Endothelial cell of umbilical vein (primary cell): Measurements from ENCODE around the gene KLF3. TPM values are rescaled to one million over a fixed set of nuclear protein-coding genes. Genes with fewer than 3 reads are reported as not detected.

Experiments used
- BruUV-seq: library from RNA; stranded (reverse); fragments of 400-500 nt; replicated peaks from 2 replicates; lab custom pipeline; 2021; lab: Mats Ljungman, UMichigan
- CTCF ChIA-PET: fragments of 300-600, 350-600 bp; sonication (Branson Sonifier 250); formaldehyde crosslinking; loops from one replicate; lab custom pipeline; 2021; ENCODE audit warnings: antibody characterized with exemption, inconsistent platforms; lab: Charles Lee
- POLR2A ChIA-PET: fragments of 300-600, 350-600 bp; sonication (Branson Sonifier 250); formaldehyde crosslinking; loops from one replicate; lab custom pipeline; 2021; ENCODE audit warnings: antibody characterized with exemption, inconsistent platforms; lab: Charles Lee
- DNase-seq: peaks from one replicate; pipeline ENCODE4 v3.0.0-alpha.2; 2011; ENCODE audit warnings: low read depth, low spot score
- FAIRE-seq: peaks from 2 replicates; lab custom pipeline; 2011; peaks lifted over from hg19 to GRCh38; lab: Jason Lieb, UNC
- H2AFZ ChIP-seq: 2 replicates; pipeline ENCODE4 v1.6.0; 2012; ENCODE audit warnings: low read depth, low read length, control low read depth, inconsistent platforms
- H3K27ac ChIP-seq: 2 replicates; pipeline ENCODE4 v1.5.1; 2011; ENCODE audit warnings: low read depth, mild to moderate bottlenecking, control low read depth, low read length, moderate library complexity; ENCODE audit not compliant: insufficient read depth
- H3K27me3 ChIP-seq, 2 experiments: 2 replicates each; pipeline versions ENCODE4 v1.6.0 to v1.6.1; 2011; ENCODE audit warnings: low read length in 2 of 2, mixed read lengths in 1 of 2; ENCODE audit not compliant: control insufficient read depth in 2 of 2, insufficient read depth in 2 of 2
- H3K36me3 ChIP-seq, 2 experiments: 2 replicates in 1 of 2; 3 replicates in 1 of 2; pipeline ENCODE4 v1.5.1; 2011; ENCODE audit warnings: low read length in 2 of 2, mild to moderate bottlenecking in 1 of 2, moderate library complexity in 1 of 2; ENCODE audit not compliant: control insufficient read depth in 2 of 2, insufficient read depth in 2 of 2; ENCODE audit errors: extremely low read depth in 1 of 2
- H3K4me1 ChIP-seq: 3 replicates; pipeline ENCODE4 v1.5.1; 2011; ENCODE audit warnings: mild to moderate bottlenecking, low read length; ENCODE audit not compliant: control insufficient read depth, insufficient read depth; ENCODE audit errors: extremely low read depth
- H3K4me2 ChIP-seq: 2 replicates; pipeline ENCODE4 v1.6.1; 2011; ENCODE audit warnings: low read length, control low read depth, mixed read lengths; ENCODE audit not compliant: insufficient read depth
- H3K4me3 ChIP-seq, 3 experiments: fragments of 200-600 bp in 1 of 3; sonication (generic), shearing (Covaris generic) in 1 of 3; replicated peaks in 1 of 3; 2 replicates each; pipeline ENCODE4 v1.5.1; 2011 to 2016; ENCODE audit warnings: control low read depth in 3 of 3, low read length in 3 of 3, mild to moderate bottlenecking in 2 of 3, inconsistent platforms in 1 of 3, low read depth in 1 of 3, moderate library complexity in 1 of 3; ENCODE audit not compliant: insufficient read depth in 1 of 3
- H3K79me2 ChIP-seq: 2 replicates; pipeline ENCODE4 v1.6.0; 2012; ENCODE audit warnings: low read length, inconsistent platforms; ENCODE audit not compliant: control insufficient read depth, insufficient read depth
- H3K9ac ChIP-seq: replicated peaks from 2 replicates; pipeline ENCODE3; 2011; ENCODE audit warnings: low read length, control low read depth; ENCODE audit not compliant: insufficient read depth; ENCODE audit errors: extremely low read depth
- H3K9me1 ChIP-seq: replicated peaks from 3 replicates; pipeline ENCODE4 v1.6.0; 2011; ENCODE audit warnings: mild to moderate bottlenecking, low read length; ENCODE audit not compliant: control insufficient read depth, insufficient read depth; ENCODE audit errors: extremely low read depth
- H3K9me3 ChIP-seq: replicated peaks from 2 replicates; pipeline ENCODE4 v1.5.1; 2012; ENCODE audit warnings: low read length, inconsistent platforms; ENCODE audit not compliant: control insufficient read depth, insufficient read depth
- H4K20me1 ChIP-seq: replicated peaks from 2 replicates; pipeline ENCODE3; 2011; ENCODE audit warnings: mild to moderate bottlenecking, low read length; ENCODE audit not compliant: control insufficient read depth, insufficient read depth; ENCODE audit errors: extremely low read depth
- CTCF ChIP-seq, 2 donors: IDR thresholded peaks; 1 replicate in 1 of 2; 2 replicates in 1 of 2; pipeline ENCODE4 v1.5.1; 2011; ENCODE audit warnings: low read length in 2 of 2, mild to moderate bottlenecking in 2 of 2, moderate library complexity in 2 of 2, control low read depth in 1 of 2, inconsistent platforms in 1 of 2, low read depth in 1 of 2; ENCODE audit not compliant: insufficient read depth in 1 of 2; ENCODE audit errors: extremely low read depth in 1 of 2
- EZH2 ChIP-seq: IDR thresholded peaks from 2 replicates; pipeline ENCODE4 v1.6.1; 2012; ENCODE audit warnings: borderline replicate concordance, low read depth, mild to moderate bottlenecking, moderate library complexity, low read length, inconsistent platforms; ENCODE audit not compliant: severe bottlenecking
- FOS ChIP-seq: IDR thresholded peaks from 2 replicates; pipeline ENCODE4 v1.6.1; 2011; ENCODE audit warnings: mild to moderate bottlenecking, low read length, moderate library complexity, borderline replicate concordance; ENCODE audit not compliant: insufficient read depth
- GATA2 ChIP-seq: IDR thresholded peaks from 2 replicates; pipeline ENCODE4 v1.7.0; 2011; ENCODE audit warnings: low read depth, mild to moderate bottlenecking, moderate library complexity, mixed read lengths, low read length; ENCODE audit not compliant: insufficient read length, insufficient read depth
- JUN ChIP-seq: IDR thresholded peaks from 2 replicates; pipeline ENCODE4 v1.6.1; 2011; ENCODE audit warnings: borderline replicate concordance, low read depth; ENCODE audit not compliant: insufficient read length, insufficient read depth
- MAX ChIP-seq: IDR thresholded peaks from 2 replicates; pipeline ENCODE4 v1.6.1; 2011; ENCODE audit not compliant: insufficient read depth, insufficient read length
- MYC ChIP-seq: IDR thresholded peaks from one replicate; pipeline ENCODE4 v1.6.1; 2011; ENCODE audit warnings: mild to moderate bottlenecking, low read depth, low read length
- POLR2A ChIP-seq: IDR thresholded peaks from 2 replicates; pipeline ENCODE4 v1.6.1; 2012; ENCODE audit warnings: low read depth, mild to moderate bottlenecking, control low read depth, low read length
- dilution Hi-C: fragments of 300-500 bp; cut with MboI; formaldehyde crosslinking; loops from one replicate; pipeline ENCODE4 v1.15.0; 2019; ENCODE audit warnings: low sequenced_read_pairs; ENCODE audit not compliant: extremely low pct_ligation_motif_present
- intact Hi-C: fragments of 100-400 bp; cut with micrococcal nuclease; formaldehyde crosslinking; loops from one replicate; pipeline ENCODE4 v1.10.0; 2022
- polyA plus RNA-seq, 4 experiments: library from polyadenylated mRNA; depleted of rRNA in 3 of 4; stranded (reverse) in 3 of 4; unstranded in 1 of 4; fragments of >200 nt; gene quantifications; 2 replicates each; pipeline versions ENCODE4 v1.2.1 to v1.2.3, GENCODE V29; 2011 to 2012; ENCODE audit warnings: missing spikeins in 1 of 4
- total RNA-seq: library from RNA; stranded (reverse); gene quantifications from 2 replicates; pipeline ENCODE4 v1.2.3, GENCODE V29; 2021

Gene KLF3
- total and polyA plus RNA-seq, 2 donors (not counting 3 experiments of a cell fraction or from before 2014, with no cell fraction given), result 27.7 to 50.5 TPM

GRCh38 chr4:38619316-38619715 lies 44.7 kb upstream of the KLF3 start:
- ChIA-PET POLR2A (no interaction called here), CTCF (interaction anchor here (0.6 to 1.2 kb wide), 2 partner anchors 9 to 16 kb away, joined by 3 read pairs; no protein-coding TSS in a partner anchor)
- Histone ChIP-seq H3K36me3 (no peaks in the 10 kb centered on the region), H2AFZ (no peak overlapping the region), H3K27ac (no peak overlapping the region), H3K9ac (no peak overlapping the region), H3K9me1 (no peaks in the 10 kb centered on the region), H3K27me3 (peaks cover 0 to 2% of the 10 kb centered on the region in 2 experiments), H3K4me2 (no peak overlapping the region), H3K79me2 (no peaks in the 10 kb centered on the region), H3K4me1 (no peaks in the 10 kb centered on the region), H3K9me3 (no peaks in the 10 kb centered on the region), H3K4me3 (no peak overlapping the region), H4K20me1 (no peaks in the 10 kb centered on the region)
- intact Hi-C loops, result no loop called here
- dilution Hi-C loops, result no loop called here
- no TSS peak for BruUV-seq
- FAIRE-seq, result no peak
- TF ChIP-seq JUN, result no peak
- TF ChIP-seq CTCF (IDR thresholded peaks at IDR 0.05; ENCODE audit: extremely low read depth in 1 of 2, insufficient read depth in 1 of 2, low read depth in 1 of 2, low read length in 2 of 2), result no peak
- TF ChIP-seq FOS, result no peak
- no peak for TF ChIP-seq MYC
- no peak for TF ChIP-seq POLR2A
- TF ChIP-seq MAX, result no peak
- no peak for TF ChIP-seq GATA2
- TF ChIP-seq EZH2, result no peak
- DNase-seq, result no peak
